GM10266 (cell line): ENCODE results near the gene SKAP2.

Experiments used
- DNase-seq: peaks from one replicate; pipeline ENCODE4 v3.0.0; 2012; ENCODE audit errors: extremely low spot score
- TF ChIP-seq, protein P1 (sequence below): IDR thresholded peaks from 2 replicates; pipeline ENCODE4 v1.5.1; 2012; ENCODE audit warnings: mild to moderate bottlenecking, low read depth; ENCODE audit not compliant: control insufficient read depth, insufficient read depth; ENCODE audit errors: missing control alignments

Gene SKAP2

DNA sequence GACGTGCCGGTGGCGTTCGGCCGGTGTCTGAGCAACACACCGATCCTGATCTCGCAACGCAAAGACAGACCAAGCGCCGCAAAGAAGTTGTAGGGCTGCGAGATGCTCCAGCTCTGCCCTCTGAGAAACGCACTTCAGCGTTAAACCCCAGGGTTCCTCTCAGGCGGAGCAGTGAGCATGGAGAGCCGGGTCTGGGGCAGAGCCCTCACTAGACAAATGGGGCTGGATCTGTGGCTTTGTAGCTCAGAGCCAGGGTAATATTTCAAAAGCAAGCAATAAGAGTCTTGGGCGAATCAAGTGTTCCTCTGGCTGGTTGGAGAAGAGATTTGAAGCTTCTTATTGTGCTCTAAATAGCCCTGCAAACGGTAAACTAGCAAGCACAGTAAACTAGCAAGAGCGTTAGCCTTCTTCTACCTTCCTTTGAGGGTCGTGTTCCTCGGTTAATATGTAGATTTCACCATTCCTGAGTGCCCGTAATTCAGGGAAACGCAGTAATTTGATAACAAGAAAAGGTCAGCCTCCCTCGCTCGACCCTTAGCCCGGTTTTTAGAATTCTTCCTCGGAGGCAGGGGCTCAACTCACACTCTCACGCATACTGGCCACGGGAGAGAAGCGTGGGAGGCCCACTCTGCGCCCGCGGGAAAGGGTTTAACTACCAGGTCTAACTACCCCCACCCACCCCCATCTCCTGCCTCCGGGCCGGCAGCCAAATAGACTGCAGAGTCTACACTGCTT lies 6.7 kb downstream of the SKAP2 start:
- no peak for DNase-seq
- TF ChIP-seq, protein P1, sequence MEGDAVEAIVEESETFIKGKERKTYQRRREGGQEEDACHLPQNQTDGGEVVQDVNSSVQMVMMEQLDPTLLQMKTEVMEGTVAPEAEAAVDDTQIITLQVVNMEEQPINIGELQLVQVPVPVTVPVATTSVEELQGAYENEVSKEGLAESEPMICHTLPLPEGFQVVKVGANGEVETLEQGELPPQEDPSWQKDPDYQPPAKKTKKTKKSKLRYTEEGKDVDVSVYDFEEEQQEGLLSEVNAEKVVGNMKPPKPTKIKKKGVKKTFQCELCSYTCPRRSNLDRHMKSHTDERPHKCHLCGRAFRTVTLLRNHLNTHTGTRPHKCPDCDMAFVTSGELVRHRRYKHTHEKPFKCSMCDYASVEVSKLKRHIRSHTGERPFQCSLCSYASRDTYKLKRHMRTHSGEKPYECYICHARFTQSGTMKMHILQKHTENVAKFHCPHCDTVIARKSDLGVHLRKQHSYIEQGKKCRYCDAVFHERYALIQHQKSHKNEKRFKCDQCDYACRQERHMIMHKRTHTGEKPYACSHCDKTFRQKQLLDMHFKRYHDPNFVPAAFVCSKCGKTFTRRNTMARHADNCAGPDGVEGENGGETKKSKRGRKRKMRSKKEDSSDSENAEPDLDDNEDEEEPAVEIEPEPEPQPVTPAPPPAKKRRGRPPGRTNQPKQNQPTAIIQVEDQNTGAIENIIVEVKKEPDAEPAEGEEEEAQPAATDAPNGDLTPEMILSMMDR = no peak

DNA sequence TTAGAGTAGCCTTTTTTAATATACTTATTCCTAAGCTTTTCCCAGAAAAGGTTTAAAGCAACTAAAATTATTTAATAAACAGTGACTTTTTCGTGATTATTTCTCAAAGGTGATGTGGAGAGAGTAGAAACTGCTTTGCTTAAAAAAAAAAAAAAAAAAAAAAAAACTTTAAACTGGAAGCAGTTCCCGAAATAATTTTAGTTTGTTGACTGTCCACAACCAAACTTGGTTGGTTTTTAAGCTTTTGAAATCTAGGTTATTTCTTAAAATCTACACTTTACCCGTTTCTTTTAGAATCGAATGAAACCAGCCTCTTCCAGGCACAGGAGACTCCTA lies 7.3 kb downstream of the SKAP2 start:
- TF ChIP-seq, protein P1 = no peak
- DNase-seq = no peak

DNA sequence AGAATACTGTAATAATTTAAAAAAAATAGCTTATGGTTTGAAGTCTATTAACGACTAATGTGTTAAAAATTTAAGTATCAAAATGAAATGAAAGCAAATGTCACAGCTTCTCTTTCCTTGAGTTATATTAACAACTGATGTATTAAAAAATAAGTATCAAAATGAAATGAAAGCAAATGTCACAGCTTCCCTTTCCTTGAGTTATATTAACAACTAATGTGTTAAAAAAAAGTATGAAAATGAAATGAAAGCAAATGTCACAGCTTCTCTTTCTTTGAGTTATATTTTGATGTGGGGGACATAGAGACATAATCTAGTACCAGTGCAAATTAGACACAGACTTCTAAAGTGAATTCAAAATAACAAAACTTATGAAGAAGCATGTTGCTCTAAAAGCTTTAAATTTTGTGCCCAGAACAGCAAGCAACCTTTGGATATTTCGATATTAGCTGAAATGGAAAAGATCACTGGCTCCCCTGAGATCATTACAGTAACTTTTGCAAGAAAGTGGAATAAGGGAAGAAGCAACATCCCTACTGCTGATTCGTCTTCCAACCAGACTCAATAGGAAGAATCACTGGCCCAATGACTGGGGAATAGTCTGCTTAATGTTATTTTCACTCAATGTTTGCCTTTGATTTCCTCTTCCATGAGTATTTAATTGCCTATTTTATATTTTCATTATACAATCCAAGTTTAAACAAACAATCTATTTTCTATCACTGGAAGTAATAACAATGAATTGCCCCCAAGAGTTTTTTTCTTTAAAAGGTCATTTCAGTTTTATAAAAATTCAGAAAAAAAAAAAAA lies 8.0 kb downstream of the SKAP2 start:
- TF ChIP-seq, protein P1 = no peak
- DNase-seq = no peak

DNA sequence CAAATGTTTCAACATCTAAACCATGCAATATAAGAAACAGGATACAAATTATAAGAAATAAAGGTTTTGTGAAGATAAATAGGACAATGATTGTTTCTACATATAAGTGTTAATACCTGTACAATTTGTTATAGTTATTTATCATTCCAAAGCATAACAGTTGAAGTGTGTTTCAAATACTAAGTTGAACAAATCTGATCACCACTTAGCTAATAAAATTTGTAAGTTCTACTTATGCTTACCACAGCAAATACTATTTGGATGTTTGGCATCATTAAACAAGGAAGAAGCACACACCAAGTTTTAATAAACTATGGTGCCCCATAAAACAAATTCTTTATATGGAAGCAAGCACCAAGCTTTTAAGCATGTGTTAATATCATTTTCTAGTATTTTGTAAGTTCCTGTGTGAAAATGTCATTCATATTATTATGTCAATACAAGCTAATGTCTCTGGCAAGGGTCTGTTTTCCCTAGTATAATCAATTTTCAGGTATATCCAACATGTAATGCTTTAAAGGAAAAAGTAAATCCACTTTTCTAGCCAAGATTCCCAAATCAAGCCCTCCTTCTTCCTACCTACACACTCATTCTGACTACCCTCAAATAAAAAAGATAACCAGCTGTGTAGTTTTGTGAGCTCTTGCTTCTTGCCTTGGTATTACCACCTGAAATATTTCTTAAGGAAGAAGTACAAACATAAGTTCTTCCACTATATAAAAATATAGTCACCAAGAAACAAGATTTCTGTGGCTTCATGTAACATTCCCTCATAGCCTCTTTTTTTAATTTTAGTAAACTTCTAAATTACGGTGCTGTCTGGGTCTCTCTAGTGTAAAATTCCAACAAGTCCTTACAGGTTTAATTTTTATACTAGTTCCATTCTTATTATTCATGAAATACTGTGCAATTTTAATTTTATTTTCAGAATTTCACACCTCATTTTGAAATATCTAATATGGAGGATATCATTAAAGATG lies 9.2 kb downstream of the SKAP2 start:
- TF ChIP-seq, protein P1 = no peak
- DNase-seq = no peak

DNA sequence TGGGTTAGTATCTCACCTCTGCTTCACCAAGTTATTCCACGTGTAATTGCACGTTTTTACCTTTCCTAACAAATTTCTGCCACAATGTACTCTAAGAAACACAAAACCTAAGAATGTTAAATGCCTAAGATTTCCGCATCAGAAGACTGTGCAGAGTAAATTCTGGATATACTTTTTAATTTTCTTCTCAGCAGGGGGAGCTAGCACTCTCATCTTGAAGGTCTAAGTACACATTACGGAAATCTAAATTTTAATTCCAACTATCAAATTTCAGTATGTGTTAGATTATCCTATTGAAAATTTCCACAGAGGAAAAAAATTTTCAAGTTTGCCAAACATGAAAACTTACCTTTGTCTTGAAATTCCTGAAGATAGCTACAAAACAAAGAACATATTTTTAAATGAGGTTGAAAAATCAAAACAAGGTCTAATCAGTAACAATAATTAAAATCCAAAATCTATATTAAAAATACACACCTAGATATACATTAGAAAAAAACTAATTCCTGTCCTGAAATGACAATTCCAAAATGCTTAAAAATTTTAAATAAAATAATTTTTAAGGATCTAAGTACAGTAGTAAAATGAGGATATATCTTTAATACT lies 10.5 kb downstream of the SKAP2 start:
- no peak for DNase-seq
- TF ChIP-seq, protein P1 = peak; percentile 54

DNA sequence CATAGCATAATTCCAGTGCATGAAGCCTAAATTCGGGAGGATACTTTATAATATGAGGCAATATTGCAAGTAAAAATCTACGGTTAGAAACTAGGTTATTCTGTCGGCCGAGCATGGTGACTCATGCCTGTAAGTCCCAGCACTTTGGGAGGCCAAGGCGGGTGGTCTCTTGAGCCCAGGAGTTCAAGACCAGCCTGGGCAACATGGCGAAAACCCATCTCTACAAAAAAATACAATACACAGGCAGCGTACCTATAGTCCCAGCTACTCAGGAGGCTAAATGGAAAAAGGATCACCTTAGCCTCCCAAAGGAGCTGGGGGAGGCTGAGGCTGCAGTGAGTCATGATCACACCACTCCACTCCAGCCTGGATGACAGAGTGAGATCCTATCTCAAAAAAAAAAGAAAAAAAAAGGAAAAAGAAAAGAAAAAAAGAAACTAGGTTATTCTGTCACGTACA lies 14.2 kb downstream of the SKAP2 start:
- DNase-seq = no peak
- TF ChIP-seq, protein P1 = no peak
